ENCODE results near the gene SLC28A3.
"Not testable (repeated sequence)": the region's sequence is repeated elsewhere in the genome, so short reads cannot be mapped to it uniquely, and the experiment has no call there.

The SLC28A3 gene

GRCh38 chr9:84340535-84340934 is at the start of gene SLC28A3:
Gene SLC28A3, minus strand, starts transcription at chr9:84340758. Its CDS starts 125 bp downstream, at chr9:84340633.
- no peak for DNase-seq

GRCh38 chr9:84390254-84390653 is 49.7 kb upstream of the SLC28A3 start:
- peak in 1 of 51 donors; percentile 16 for DNase-seq

- no peak for DNase-seq
These were observed 47.3 kb upstream of the SLC28A3 start for GRCh38 chr9:84387821-84388220.

- DNase-seq: no peak
These were observed 46.2 kb upstream of the SLC28A3 start for GRCh38 chr9:84386753-84387152.

- DNase-seq: no peak
These were observed 45.0 kb upstream of the SLC28A3 start for GRCh38 chr9:84385386-84386040.

GRCh38 chr9:84384617-84385016 is 44.1 kb upstream of the SLC28A3 start:
- DNase-seq: no peak

GRCh38 chr9:84383178-84383577 is 42.6 kb upstream of the SLC28A3 start:
- no peak for DNase-seq

- DNase-seq: no peak
These were observed 42.2 kb upstream of the SLC28A3 start for GRCh38 chr9:84382720-84383119.

- no peak for DNase-seq
These were observed 41.0 kb upstream of the SLC28A3 start for GRCh38 chr9:84381508-84381907.

- DNase-seq: no peak
These were observed 39.2 kb upstream of the SLC28A3 start for GRCh38 chr9:84379740-84380139.

GRCh38 chr9:84375954-84376353 is 35.4 kb upstream of the SLC28A3 start:
- no peak for DNase-seq

GRCh38 chr9:84374516-84374915 is 34.0 kb upstream of the SLC28A3 start:
- no peak for DNase-seq

- no peak for DNase-seq
These were observed 33.5 kb upstream of the SLC28A3 start for GRCh38 chr9:84374013-84374412.

- no peak for DNase-seq
These were observed 31.2 kb upstream of the SLC28A3 start for GRCh38 chr9:84371737-84372136.

GRCh38 chr9:84368601-84369000 is 28.0 kb upstream of the SLC28A3 start:
- DNase-seq: no peak

- DNase-seq: not testable (repeated sequence)
These were observed 27.2 kb upstream of the SLC28A3 start for GRCh38 chr9:84367726-84368125.

- DNase-seq: no peak
These were observed 26.1 kb upstream of the SLC28A3 start for GRCh38 chr9:84366683-84367082.

GRCh38 chr9:84364894-84365490 is 24.4 kb upstream of the SLC28A3 start:
- not testable (repeated sequence) for DNase-seq

GRCh38 chr9:84361645-84362044 is 21.1 kb upstream of the SLC28A3 start:
- DNase-seq: no peak

- no peak for DNase-seq
These were observed 16.7 kb upstream of the SLC28A3 start for GRCh38 chr9:84357275-84357674.

- no peak for DNase-seq
These were observed 13.5 kb upstream of the SLC28A3 start for GRCh38 chr9:84354035-84354434.

- DNase-seq: no peak
These were observed 9.1 kb upstream of the SLC28A3 start for GRCh38 chr9:84349671-84350070.

GRCh38 chr9:84343111-84343521 is 2.6 kb upstream of the SLC28A3 start:
- DNase-seq: no peak

GRCh38 chr9:84339962-84340361 is 596 bp downstream of the SLC28A3 start:
- no peak for DNase-seq

All from hypothalamus (tissue), 51 donors.